ENCODE measurements around the gene SRGAP1. TPM values are rescaled to one million over a fixed set of nuclear protein-coding genes. Genes with fewer than 3 reads are reported as not detected.

The SRGAP1 gene
- total RNA-seq, 1 donor: 26.1 TPM

GRCh38 chr12:64122995-64123394, 278.5 kb downstream of the SRGAP1 start:
- Histone ChIP-seq H2AFZ (ENCODE audit: low read length) (no peak overlapping the region), H3K36me3 (ENCODE audit: insufficient read depth, low read length) (peaks cover 17% of the 10 kb centered on the region), H3K4me1 (ENCODE audit: insufficient read depth, low read length) (no peaks in the 10 kb centered on the region), H3K27ac (ENCODE audit: low read depth, low read length) (no peak overlapping the region), H4K20me1 (ENCODE audit: insufficient read depth, low read length) (no peaks in the 10 kb centered on the region), H3K79me2 (ENCODE audit: insufficient read depth, low read length) (no peaks in the 10 kb centered on the region), H3K27me3 (ENCODE audit: insufficient read depth, low read length) (no peaks in the 10 kb centered on the region), H3K9me3 (ENCODE audit: low read depth, low read length) (no peaks in the 10 kb centered on the region), H3K4me3 (ENCODE audit: insufficient read depth, low read length) (no peak overlapping the region), H3K4me2 (ENCODE audit: insufficient read depth, low read length) (no peak overlapping the region)
- no peak for DNase-seq (ENCODE audit: insufficient read length, low spot score, missing footprints)
- TF ChIP-seq, protein P1, sequence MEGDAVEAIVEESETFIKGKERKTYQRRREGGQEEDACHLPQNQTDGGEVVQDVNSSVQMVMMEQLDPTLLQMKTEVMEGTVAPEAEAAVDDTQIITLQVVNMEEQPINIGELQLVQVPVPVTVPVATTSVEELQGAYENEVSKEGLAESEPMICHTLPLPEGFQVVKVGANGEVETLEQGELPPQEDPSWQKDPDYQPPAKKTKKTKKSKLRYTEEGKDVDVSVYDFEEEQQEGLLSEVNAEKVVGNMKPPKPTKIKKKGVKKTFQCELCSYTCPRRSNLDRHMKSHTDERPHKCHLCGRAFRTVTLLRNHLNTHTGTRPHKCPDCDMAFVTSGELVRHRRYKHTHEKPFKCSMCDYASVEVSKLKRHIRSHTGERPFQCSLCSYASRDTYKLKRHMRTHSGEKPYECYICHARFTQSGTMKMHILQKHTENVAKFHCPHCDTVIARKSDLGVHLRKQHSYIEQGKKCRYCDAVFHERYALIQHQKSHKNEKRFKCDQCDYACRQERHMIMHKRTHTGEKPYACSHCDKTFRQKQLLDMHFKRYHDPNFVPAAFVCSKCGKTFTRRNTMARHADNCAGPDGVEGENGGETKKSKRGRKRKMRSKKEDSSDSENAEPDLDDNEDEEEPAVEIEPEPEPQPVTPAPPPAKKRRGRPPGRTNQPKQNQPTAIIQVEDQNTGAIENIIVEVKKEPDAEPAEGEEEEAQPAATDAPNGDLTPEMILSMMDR (IDR thresholded peaks at IDR 0.05; ENCODE audit: extremely low read depth, low read depth, low read length): no peak

- Histone ChIP-seq H3K4me1 (ENCODE audit: insufficient read depth, low read length) (no peaks in the 10 kb centered on the region), H3K79me2 (ENCODE audit: insufficient read depth, low read length) (no peaks in the 10 kb centered on the region), H4K20me1 (ENCODE audit: insufficient read depth, low read length) (no peaks in the 10 kb centered on the region), H2AFZ (ENCODE audit: low read length) (no peak overlapping the region), H3K4me3 (ENCODE audit: insufficient read depth, low read length) (no peak overlapping the region), H3K9me3 (ENCODE audit: low read depth, low read length) (no peaks in the 10 kb centered on the region), H3K27ac (ENCODE audit: low read depth, low read length) (no peak overlapping the region), H3K36me3 (ENCODE audit: insufficient read depth, low read length) (peaks cover 22% of the 10 kb centered on the region), H3K4me2 (ENCODE audit: insufficient read depth, low read length) (no peak overlapping the region), H3K27me3 (ENCODE audit: insufficient read depth, low read length) (no peaks in the 10 kb centered on the region)
- no peak for DNase-seq (ENCODE audit: insufficient read length, low spot score, missing footprints)
- TF ChIP-seq, protein P1 (IDR thresholded peaks at IDR 0.05; ENCODE audit: extremely low read depth, low read depth, low read length): no peak
These were observed 278.9 kb downstream of the SRGAP1 start for GRCh38 chr12:64123448-64123847.

GRCh38 chr12:64124511-64125197, 280.2 kb downstream of the SRGAP1 start:
- Histone ChIP-seq H3K4me3 (ENCODE audit: insufficient read depth, low read length) (no peak overlapping the region), H4K20me1 (ENCODE audit: insufficient read depth, low read length) (no peaks in the 10 kb centered on the region), H3K4me2 (ENCODE audit: insufficient read depth, low read length) (no peak overlapping the region), H3K79me2 (ENCODE audit: insufficient read depth, low read length) (no peaks in the 10 kb centered on the region), H3K27ac (ENCODE audit: low read depth, low read length) (no peak overlapping the region), H2AFZ (ENCODE audit: low read length) (no peak overlapping the region), H3K27me3 (ENCODE audit: insufficient read depth, low read length) (no peaks in the 10 kb centered on the region), H3K36me3 (ENCODE audit: insufficient read depth, low read length) (peaks cover 34% of the 10 kb centered on the region), H3K9me3 (ENCODE audit: low read depth, low read length) (no peaks in the 10 kb centered on the region), H3K4me1 (ENCODE audit: insufficient read depth, low read length) (no peaks in the 10 kb centered on the region)
- TF ChIP-seq, protein P1 (IDR thresholded peaks at IDR 0.05; ENCODE audit: extremely low read depth, low read depth, low read length): no peak
- no peak for DNase-seq (ENCODE audit: insufficient read length, low spot score, missing footprints)

GRCh38 chr12:64125913-64126312, 281.4 kb downstream of the SRGAP1 start:
- H3K36me3 ChIP-seq (ENCODE audit: insufficient read depth, low read length): peaks cover 34% of the 10 kb centered on the region
- no peak overlapping the region for H3K4me3 ChIP-seq (ENCODE audit: insufficient read depth, low read length)
- H4K20me1 ChIP-seq (ENCODE audit: insufficient read depth, low read length): no peaks in the 10 kb centered on the region
- TF ChIP-seq, protein P1 (IDR thresholded peaks at IDR 0.05; ENCODE audit: extremely low read depth, low read depth, low read length): no peak
- no peak overlapping the region for H3K27ac ChIP-seq (ENCODE audit: low read depth, low read length)
- no peak overlapping the region for H3K4me2 ChIP-seq (ENCODE audit: insufficient read depth, low read length)
- no peaks in the 10 kb centered on the region for H3K4me1 ChIP-seq (ENCODE audit: insufficient read depth, low read length)
- H2AFZ ChIP-seq (ENCODE audit: low read length): no peak overlapping the region
- no peaks in the 10 kb centered on the region for H3K79me2 ChIP-seq (ENCODE audit: insufficient read depth, low read length)
- H3K27me3 ChIP-seq (ENCODE audit: insufficient read depth, low read length): no peaks in the 10 kb centered on the region
- no peaks in the 10 kb centered on the region for H3K9me3 ChIP-seq (ENCODE audit: low read depth, low read length)
- DNase-seq (ENCODE audit: insufficient read length, low spot score, missing footprints): no peak
